NOMO-1 treated with dmso at 0.1 percent for 144 hours (cell line): Measurements from ENCODE around the gene ATXN1.
A peak's percentile ranks its signal among the peaks of the same experiment; 100 is the strongest.

Experiments used
- DNase-seq: peaks from one replicate; lab custom pipeline; 2025; ENCODE audit not compliant: unreplicated experiment; lab: John Stamatoyannopoulos, UW

Gene ATXN1

DNA sequence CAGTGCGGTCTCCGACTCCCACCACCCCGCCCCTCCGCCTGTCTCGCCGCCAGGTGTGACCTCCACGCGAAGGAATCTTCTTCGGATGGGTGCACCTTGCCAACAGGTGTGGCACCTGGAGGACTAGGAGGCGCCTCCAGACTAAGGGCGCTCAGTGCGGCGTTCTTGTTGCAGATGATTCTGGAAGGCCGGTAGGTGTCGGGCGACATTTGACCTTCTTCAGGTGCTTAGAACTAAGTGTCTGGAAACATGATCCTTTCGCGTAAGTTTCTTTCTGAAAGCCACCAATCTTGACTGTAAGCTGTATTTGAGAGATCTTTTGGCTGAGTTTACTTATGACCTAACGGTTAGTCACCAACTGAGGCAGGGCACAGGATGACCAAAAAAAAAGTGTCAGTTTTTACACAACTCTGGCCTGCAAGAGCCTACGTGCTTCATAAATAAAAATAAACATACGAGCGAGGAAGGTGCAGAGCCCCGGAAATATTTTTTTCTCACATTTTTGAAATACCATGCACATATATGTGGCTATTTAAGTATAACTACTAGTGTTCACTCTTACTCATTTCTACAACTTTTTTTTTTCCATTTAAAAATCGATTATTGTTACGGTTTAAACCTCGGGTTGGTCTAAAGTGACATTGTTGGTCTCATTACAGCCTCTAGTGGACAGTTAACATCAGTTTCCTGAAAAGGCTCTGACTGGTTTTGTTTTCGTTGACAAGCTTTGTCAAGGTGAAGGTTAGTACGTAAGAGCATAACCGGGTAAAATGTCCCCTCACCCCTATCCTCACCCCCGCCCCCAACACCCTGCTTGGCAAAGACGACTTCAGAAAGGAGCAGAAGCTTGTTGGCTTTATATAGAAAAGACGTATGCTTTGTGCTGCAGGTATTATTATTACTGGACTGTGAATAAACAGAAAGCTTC lies 1.6 kb upstream of the ATXN1 start:
- DNase-seq: peak; percentile 43

DNA sequence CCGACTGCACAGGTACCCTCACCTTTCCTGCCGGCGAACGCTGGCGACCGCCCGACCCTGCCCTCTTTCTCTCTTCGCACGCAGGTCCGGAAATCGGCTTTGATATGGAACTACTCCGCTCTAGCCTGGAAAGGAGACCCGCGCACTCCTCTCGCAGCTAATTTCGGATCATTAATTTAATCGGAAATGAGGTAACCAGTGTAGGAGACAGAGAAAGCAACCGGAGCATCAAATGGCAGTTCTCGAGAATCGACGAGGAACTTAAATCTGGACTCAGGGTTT lies 949 bp upstream of the ATXN1 start:
- no peak for DNase-seq

DNA sequence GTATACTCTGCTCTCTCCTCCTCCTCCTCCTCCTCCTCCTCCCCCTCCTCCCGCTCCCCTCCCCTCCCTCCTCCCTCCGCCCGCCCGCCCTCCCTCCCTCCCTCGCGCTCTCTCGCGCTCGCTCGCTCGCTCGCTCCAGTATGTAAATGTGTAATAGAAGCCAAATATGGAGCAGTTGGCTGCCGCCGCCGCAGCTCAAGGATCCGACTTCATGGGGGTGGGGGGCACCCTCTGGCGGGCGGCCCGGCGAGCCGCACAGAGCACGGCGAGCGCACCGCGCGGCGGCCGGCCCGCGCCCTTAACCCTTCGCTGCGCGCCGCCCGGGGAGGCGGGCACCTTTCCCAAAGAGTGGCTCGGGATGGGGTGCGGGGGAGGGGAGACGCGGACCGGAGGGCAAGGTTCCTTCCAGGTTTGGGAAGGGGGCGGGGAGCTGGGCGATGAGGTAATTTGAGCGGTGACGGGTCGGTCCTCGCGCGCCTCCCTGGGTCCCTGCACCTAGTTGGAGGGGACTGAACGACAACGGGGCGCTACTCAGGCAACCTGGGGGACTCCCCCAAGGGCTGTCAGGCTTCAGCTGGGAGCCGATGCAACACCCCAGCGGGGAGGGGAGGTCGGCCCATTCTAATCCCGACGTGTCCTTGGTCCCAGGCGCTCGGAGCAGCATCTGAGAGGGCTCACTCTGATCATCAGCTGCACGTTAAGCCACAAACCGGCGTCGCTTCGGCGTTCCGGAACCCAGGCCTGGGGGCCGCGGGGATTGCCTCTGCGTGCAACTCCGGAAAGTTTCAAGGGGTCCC lies 409 bp upstream of the ATXN1 start:
- DNase-seq: peak; percentile 87

DNA sequence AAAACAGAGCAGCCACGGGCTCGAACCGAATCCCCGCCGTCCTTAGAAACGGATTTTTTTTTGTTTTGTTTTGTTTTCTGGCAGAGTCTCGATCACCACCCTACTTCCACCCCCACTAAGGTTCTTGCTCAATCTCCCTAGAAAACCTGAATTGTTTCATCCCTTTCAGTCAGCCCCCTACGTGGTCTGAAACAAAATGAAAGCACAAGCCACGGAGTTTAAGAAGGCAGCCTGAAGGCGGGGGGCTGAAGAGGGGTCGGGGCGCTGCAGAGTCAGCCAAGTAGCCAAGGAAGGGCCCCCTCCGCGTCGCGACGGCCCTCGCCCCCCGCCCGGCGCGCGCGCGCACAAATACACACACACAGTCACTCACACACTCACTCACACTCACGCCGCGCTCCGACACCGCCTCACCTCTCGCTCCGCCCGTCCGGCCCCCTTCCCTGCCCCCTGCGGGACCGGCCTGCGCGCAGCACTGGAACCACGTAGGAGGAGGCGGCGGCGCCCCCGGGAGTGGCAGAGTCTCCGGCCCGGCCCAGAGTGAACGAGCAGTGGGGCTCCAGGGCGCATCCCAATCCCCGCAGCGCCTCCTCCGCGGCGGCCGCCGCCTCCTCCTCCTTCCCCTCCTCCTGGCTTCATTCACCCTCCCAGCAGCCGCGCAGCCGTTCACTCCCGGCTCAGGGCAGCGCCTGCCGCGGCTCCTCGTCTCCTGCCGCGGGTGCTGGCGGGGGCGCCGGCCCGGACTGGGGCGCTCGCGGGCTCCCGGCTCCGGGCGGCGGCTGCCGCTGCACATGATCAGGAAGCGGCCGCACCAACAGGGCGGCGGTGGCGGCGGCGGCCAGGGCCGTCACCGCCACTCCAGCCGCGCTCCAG lies 1.4 kb downstream of the ATXN1 start:
- DNase-seq: peak; percentile 67

DNA sequence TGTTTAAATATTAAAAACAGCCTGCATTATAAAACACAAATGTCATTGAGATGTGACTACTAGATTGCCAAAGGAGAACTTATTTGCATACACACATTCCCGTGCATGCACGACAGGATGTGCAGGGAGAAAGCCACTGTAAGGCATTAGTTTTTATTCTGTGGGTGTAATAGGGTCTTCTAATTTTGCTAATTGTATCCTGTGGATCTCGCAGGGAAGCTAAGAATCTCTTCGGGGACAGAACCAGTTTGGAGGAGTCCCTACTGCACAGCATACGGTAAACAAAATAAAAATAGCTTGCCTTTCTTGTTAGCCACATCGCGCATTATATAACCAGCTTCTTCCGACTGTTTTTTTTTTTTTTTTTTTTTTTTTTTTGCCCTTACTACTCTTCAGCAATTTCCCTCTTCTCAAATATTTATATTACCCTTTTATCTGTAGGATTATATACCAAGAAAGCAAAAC lies 2.0 kb downstream of the ATXN1 start:
- no peak for DNase-seq

DNA sequence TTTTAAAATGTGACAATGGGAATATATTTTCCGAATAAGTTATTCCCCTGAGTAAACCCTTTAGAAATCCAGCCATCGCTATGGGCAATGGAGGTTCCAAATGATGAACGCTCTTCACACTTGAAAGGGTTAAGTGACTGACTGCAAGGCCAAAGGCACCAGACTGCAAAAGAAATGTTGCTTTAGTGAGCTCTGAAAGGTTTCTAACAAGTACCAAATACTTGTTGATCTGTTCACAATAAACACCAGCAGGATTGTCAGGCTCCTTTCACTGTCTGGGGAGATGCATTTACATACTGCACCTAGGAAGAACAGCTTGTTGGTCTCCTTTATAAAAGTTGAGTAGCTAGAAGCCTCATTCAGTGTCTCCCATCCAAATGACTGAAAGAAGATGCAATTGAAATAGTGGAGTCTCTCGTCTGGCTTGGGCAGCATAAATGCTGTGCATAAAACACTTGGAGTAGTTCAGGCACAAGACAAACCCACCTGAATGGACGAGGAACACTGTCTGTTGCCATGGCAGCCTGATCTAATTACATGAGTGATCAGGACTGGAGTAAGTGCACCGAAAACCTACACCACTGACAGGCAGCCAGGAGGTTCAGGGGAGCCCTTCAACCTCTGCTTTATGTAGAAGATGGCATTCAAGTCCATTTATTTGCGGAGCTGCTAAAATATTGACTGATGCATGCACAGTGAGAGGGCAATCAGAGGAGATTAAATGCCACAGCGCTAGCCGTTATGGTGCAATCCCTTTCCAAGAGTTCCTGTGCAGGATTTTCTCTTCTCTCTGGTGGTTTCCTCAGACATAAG lies 2.9 kb downstream of the ATXN1 start:
- no peak for DNase-seq

DNA sequence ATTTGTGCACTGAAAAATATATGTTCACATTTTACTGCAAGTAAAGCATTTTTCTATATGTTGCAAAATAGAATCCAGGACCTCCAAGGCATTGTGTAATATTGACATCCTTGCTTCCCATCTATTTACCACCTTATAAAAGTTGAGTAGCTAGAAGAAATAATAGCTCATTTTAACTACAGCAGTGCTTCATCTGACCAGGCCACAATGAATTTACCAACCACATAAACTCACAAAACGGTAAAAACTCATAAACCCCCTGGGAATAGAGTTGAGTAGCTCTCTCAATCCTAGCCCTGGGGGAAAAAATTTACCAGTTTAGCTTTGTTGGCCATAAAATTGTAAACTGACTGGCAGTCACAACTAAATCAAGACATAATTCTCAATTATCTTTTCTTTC lies 3.9 kb downstream of the ATXN1 start:
- DNase-seq: no peak

DNA sequence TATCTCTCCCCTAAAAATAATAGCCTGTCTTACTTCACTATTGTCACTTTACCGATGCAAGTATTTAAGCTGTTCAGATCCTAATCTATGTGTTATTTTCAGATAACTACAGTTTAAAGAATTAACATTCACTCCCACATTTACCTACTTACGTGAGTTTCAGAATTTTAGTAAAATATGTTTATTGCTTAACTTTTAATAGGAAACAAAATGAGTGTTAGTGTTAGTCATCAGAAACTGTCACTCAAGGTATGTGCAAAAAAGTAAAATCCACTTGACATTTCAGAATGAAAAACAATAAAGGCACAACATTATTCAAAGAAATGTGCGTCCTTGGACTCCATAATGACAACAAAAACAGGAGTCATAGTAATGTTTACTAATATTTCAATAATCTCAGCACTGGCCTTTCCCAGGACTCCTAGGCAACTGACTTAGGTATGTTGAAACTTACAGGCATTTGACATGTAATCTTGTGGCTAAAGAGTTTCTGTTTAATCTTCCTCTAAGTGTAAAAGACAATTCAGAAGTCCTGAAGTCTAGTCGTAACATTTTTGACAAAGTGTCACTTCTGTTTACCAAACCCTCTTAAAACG lies 4.5 kb downstream of the ATXN1 start:
- DNase-seq: no peak

DNA sequence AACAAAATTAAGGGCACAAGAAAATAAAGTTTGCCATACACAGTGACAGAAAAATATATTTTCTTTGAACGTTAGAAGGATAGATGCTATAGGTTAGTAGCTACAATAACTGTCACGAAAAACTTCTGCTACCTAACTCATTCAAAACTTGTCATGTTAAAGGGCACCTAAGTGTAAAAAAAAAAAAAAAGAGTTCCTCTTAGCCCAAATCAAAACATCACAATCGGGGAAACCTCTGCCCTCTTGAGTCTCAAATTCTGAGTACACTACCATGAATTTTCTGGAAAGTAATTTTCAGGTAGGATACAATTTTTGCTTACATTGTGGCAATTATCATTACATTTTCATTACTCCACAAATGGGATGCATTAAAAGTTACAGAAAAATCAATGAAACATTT lies 5.7 kb downstream of the ATXN1 start:
- no peak for DNase-seq

DNA sequence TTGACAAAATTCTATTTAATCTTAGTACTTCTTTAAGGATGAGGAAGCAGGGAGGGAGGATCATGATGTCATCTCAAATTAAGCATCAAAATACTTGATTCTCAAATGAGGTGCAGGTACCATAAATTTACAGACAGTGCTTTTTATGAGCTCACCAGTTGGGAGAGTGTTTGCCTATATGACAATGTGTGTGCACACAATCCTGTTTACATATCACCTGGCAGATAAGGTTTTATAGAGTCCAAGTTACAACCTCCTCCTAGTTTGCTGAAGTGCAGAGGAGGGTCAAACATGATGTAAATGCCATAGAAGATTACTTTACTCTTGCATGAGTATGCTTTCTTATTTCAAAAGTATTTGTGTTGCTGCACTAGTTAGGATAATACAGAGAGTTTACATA lies 6.4 kb downstream of the ATXN1 start:
- DNase-seq: no peak

DNA sequence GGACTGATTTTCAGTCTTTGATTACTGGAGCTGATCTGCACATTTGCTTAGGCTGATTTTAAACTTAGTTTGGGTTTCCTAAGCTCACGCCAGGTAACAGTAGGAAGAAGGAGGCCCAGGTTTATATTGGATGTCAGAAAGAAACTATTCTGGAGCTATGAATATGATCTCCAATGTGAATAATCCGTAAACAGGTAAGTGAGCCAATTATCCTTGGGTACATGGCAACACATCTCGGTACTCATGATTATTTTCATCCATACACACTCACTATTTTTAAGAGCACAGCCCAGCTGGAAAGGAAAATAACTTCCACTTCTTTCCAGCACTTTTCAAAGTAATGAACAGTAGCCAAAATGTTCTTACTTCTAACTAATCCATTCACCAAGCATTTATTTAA lies 7.0 kb downstream of the ATXN1 start:
- DNase-seq: no peak

DNA sequence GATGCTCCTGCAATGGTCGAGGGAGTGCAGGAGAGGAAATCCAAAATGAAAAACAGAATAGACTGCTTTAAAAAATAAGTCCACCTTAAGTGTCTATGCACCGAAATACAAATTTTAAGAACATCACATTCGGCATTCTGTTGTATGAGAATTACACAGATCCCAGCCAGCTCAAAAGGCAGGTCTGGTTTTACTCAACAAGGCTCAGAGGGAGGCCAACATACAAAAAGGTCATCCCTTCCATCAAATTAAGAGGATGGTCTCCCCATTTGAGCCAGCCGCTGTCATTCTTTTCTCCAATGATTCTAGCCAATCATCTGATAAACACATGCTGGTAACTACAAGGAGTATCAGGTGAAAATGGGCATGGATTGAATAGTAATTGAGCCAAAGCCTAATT lies 7.9 kb downstream of the ATXN1 start:
- no peak for DNase-seq

DNA sequence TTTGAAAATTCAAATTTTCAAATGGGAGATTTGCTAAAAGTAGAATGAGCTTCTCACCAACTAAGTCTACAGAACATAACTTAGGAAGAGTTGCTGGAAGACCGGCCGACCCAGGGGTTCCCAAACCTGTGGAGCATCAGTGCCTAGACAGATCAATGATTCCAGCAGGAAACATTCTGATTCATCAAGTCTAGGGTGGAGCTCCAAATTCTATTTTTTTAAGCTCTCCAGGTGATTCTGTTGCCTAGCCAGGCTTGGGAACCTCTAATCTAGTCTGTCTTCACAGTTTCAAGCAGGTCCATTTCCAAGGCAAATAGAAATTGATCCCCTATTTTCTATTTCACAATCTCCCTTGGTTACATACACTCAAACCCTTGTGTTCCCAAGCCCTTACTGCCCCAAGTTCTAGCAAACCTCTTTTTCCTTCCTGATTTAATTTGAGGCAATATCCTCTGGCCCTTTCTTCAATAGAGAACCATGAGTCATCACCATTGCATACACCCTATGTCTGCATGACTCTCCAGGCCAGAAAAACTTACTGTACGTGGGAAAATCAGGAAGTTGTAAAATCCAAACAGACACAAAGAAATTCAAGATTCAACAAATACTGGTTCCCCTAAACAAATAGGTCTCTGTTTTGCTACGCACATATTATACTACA lies 8.9 kb downstream of the ATXN1 start:
- peak; percentile 80 for DNase-seq

DNA sequence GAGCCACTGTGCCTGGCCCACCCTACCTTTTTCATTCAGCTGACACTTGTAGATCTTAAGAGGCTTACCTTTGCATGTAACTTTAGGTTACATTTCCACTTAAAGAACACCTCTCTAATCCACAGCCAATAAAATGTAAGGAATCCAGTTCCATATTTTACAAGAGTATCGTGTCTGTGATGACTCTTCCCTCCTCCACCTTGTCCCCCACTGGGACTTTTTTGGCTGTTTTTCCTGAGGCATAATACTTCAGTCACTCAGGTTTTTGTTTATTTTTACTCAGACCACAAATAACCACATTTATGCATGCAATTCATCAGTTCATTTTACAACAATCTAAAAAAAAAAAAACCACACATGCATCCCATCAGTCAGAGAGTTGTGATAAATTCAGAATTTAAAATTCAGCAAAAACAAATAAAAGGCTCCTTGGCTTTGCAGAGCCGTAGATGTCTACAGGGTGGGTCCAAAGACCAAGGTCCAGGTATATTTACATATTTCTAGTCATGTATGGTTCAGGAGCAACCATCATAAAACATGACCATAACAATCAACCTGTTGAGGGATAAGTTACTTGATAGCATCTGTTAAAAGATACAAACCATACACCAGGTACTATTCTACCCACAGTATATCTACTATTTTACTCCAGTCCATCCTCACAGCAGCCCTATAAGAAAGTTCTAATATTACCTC lies 9.9 kb downstream of the ATXN1 start:
- DNase-seq: no peak

DNA sequence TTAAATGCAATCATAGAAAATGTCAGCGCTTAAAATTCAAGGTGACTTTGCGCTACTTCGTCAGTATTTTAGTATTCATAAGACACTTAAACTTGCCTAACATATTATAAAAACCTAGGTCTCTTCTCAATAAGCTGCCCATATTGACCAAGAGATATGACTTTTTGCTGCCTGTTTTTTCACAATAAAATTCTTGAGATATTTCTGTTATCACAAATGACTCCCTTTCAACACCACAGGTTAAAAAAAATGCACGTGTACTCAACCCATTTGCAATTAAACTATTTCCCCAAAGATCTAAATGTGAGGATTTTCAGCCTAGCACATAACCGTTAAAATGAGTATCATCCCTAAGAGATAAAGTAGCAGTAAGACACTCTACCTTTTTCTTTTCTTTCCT lies 10.7 kb downstream of the ATXN1 start:
- no peak for DNase-seq

DNA sequence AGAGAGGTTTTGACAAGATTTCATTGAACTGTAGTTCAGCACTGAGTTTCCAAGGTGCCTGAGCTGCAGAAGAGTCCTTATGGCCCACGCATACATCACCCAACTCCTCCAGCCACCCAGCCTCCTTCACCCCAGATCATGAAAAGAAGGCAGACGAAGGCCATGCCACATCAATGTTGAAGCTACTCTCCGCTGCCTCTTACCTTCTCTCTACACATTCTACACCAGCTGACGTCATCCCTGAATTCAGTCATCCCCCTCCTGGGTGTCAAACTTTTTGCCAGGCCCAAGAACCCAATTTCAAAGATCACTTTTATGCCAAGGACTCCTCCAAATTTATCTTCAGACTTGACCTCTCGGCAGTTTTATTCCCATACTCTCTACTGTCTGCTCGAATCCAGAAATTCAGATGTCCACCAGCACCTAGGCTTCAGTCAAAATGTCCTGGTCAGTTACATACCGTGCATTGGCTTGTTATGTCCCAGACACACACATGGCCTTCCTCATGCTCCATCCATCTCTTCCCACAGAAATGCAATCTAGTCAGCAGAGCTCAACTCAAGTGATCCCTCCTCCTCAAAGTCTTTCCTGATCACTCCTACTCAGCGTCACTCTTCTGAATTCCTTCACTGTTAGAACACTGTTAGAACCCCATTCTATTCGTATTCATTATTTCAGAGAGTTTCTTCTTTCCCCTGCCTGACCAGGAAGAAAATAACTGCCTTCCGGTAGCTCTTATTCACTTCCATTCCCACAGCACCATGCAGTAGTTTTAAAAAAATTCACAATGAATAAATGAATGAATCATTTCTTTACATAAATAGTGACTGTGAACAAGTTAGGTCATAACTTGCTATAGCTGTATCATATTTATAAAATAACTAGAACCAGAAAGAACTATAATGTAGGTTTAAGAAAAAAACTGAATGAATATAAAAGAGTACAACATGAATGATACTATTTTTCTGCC lies 11.5 kb downstream of the ATXN1 start:
- DNase-seq: no peak

DNA sequence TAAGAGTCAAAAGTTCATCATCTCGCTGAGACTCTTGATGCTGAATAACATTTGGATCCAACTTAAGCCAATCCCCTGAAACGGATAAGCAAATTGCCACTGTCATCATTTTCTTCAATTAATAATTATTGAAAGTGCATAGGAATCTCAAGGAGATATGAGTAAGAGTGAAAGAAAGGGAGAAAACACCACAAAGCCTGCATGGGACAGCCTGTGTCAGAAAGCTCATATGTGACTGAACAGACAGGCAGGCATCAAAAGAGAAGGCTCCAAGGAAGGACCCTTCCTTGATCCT lies 13.3 kb downstream of the ATXN1 start:
- DNase-seq: no peak
